IPS DF 19.7 (cell line): ENCODE data around the gene KCNA3.
"Not testable (repeated sequence)": the region's sequence is repeated elsewhere in the genome, so short reads cannot be mapped to it uniquely, and the experiment has no call there.

Experiments used
- DNase-seq: peaks from one replicate; pipeline ENCODE4 v3.0.0-alpha.2; 2013; ENCODE audit warnings: low read depth, low spot score

The KCNA3 gene

DNA sequence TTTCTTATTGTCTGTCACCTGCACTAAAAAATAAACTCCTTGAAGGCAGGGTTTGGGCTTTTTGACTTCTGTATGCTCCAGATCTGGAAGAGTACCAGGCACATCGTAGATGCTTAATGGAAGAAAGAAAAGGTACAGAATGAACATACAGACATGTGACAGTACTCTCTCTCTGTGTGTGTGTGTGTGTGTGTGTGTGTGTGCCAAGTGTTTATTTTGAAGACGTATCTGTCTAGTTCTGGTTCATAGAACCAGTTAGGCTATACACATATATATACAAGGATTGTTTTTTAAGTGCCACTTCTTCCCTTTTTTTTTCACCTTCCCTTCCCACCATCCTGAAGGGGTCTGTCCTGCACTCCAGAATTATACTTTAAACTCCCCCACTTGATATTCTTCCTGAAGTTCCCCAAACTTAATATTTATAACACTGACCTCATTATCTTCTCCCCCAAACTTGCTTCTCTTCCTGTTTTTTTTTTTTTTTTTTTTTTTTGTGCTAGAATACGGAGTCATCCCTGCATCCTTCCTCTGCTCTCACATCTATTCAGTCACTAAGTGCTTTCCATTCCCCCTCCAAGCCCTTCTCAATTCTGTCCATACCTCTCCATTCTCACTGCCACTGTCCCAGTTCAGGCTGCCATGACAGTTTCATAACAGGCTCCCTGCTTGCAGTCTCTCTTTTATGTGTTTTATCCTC lies 5.4 kb upstream of the KCNA3 start:
- DNase-seq = no peak

GRCh38 chr1:110677526-110677925 lies 2.8 kb upstream of the KCNA3 start:
- DNase-seq = no peak

DNA sequence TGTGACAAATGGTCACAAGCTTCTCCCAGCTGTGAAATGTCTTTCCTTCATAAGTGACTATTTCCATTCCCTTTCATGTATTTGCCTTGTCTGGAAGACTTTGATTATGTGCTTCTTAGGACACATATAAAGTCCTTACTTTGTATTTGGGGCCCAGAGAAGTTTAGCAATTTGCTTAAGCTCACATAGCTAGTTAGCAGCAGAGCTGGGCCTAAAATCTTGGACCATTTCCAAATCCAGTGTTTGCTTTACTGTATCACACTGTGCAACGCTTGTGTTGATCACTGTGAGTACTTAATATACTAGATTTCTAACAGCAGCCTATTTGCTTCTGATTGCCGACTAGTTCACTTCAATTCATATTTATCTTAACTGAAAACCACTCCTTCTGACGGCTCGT lies 2.2 kb upstream of the KCNA3 start:
- no peak for DNase-seq

GRCh38 chr1:110675060-110675791 lies 486 bp upstream of the KCNA3 start:
- DNase-seq = no peak

DNA sequence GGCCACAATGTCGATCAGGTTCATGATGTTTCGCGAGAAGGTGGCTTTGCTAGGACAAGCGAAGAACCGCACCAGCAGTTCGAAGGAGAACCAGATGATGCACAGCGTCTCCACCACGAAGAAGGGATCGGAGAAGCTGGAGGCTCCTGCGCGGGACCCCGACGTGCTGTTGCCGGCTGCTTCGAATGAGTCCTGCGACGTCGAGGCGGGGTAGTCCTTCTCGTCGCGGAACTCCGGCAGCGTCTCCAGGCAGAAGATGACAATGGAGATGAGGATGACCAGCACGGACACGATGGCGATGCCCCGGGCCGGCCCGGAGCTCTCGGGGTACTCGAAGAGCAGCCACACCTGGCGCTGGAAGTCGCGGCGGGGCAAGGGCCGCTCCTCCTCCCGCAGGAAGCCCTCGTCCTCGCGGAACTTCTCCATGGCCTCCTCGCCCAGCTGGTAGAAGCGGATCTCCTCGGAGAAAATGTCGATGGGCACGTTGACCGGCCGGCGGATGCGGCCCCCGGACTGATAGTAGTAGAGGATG lies 869 bp downstream of the KCNA3 start:
- no peak for DNase-seq

DNA sequence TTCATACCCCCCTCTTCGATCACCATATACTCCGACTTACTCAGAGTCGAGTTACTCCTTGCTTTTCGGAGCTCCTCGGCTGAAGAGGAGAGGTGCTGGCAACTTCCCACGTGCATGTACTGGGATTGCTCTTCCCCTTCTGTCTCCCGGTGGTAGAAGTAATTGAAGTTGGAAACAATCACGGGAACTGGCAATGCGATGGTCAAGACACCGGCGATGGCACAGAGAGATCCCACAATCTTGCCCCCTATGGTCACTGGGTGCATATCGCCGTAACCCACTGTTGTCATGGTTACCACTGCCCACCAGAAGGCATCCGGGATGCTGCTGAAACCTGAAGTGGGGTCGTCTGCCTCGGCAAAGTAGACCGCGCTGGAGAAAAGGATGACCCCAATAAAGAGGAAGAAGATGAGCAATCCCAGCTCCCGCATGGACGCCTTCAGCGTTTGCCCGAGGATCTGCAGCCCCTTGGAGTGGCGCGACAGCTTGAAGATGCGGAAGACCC lies 1.5 kb downstream of the KCNA3 start:
- no peak for DNase-seq

DNA sequence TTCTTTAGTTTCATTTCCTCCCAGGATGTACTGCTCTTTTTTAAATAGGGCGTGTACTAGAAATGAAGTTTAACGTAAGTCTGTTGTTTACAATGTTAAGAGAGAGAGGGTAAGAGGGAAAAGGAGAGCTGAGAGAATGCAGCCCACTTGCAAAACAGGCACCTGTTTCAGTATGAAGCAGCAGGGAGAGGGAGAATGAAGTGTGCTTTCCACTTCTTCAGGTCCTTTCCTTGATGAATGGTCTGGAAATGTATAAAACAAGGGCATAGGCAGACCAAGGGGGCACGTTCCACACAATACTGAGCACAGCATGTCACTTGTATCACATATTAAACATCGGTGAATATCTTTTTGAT lies 2.0 kb downstream of the KCNA3 start:
- no peak for DNase-seq

GRCh38 chr1:110672001-110672752 lies 2.6 kb downstream of the KCNA3 start:
- DNase-seq = no peak

DNA sequence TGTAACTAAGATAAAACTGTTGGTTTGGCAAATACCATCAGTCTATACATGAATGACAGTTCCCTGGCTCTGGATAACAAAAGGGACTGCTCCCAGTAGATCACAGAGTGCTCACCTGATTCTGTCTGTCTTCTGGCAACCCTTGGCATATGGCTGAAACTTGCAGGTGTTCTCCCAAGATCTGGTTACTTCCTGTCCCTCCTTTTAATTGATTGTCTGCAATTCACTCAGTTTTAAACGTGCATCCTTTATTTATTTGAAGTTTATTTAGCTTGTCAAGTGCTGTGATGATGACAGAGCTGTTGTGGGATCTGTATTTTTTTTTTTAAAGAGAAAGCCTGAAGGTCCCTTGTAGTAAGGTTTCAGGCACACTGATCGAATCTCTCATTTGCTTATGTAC lies 3.4 kb downstream of the KCNA3 start:
- no peak for DNase-seq

DNA sequence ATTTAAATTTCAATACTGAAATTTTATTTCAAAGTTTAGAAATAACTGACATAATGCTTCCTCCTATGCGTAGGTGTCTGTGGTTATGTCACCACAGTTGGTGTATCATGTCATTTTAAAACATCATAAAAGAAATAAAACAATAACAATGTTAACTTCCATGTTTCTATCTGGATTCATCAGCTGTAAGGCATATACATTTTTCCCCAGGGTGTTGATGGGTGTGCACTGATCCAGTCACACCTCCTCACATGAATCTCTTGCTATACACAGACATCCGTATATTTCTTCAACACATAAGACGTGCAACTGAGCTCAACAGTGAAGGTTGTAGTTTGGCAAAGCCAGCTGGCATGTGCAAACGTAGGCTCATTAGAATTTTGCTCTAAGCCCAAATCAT lies 6.2 kb downstream of the KCNA3 start:
- DNase-seq = no peak

DNA sequence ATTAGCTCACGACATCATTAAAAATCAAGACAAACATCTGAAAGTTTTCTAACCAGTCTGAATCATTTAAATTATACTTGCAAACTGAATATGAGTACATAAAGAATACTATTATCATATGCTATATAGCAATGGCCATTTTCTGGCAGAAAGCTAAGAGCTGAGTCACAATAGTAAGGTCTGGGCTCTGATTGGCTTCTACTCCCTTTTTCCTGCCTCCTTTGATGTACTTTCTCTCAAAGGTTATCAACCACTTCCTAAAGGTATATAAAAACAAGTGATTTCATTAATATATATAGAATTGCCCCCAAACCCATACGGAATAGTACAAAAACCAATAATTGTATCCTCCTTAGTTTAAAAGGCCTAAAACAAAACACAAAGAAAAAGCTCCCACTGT lies 7.0 kb downstream of the KCNA3 start:
- no peak for DNase-seq

DNA sequence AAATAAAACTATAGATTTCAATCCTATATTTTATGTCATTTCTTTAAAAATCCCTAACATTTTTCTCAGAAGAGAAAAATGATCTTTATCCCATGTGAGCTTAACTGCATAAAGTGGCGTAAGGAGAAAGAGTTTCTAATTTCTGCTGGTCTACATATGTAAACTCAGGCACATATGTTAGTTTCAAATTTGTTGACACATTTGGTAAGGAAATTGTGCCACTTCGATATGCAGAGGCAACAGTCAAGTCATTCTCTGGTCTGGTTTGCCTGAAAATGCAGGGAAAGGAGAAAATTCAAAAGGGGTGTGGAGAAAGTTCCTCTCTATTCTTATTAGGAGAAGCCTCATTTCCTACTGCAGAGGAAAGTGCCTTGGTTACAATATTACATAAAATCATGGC lies 11.5 kb downstream of the KCNA3 start:
- no peak for DNase-seq

DNA sequence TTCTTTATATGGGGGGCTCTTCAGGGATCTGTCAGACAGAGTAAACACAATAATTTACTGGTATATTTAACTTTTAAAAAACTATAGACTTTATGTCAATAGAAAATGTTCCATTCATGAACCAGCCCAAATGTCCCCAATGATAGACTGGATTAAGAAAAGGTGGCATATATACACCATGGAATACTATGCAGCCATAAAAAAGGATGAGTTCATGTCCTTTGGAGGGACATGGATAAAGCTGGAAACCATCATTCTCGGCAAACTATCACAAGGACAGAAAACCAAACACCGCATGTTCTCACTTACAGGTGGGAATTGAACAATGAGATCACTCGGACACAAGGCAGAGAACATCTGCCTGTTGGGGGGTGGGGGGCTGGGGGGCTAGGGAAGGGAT lies 15.2 kb downstream of the KCNA3 start:
- DNase-seq = not testable (repeated sequence)

GRCh38 chr1:110657351-110657750 lies 17.4 kb downstream of the KCNA3 start:
- no peak for DNase-seq

DNA sequence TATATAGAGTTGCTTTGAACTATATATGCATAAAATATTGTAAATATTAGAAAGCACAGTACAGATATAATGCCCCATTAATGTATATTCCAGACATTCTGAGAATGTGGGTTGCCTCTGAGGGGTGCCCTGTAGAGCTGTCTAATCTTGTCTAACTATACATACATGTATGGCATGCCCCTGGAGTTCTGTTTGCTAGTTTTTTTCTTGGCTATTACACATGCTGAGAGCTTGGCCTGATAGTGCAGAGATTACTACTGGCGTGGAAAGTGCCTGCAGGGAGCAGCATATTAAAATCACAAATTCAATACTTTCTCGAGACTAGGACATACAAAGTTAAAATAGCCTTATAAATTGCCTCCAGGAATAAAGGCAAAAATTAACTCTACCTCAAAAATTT lies 24.1 kb downstream of the KCNA3 start:
- no peak for DNase-seq

- no peak for DNase-seq
Measured at GRCh38 chr1:110648417-110648816, 26.3 kb downstream of the KCNA3 start.

DNA sequence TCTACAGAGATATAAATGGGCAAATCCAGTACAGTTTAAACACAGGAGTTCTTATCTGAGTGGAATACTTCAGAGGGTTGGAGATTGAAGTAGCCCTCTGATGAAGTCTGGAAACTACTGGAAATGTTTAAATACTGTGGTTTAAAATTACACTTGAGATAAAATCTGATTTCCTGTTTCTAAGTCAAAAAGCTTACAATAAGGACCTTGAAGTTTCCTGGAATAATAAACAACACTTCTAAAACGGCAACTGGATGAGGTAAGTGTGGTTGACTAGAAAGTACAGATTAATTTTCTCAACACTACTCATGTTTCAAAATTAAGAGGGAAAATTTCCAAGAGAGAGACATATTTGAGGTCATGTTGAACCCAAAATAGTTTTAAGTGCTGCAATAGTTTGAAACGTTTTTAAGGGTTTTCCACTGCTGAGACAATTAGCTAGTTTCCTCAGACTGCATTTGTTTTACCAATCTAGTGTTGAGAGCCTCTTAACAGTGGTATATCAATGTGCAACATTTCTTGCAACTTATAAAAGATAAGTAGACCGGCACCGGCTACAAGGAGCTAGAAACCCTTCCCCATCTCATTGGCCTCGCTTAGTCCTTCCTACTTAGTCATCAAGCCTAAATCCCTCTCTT lies 27.4 kb downstream of the KCNA3 start:
- no peak for DNase-seq

DNA sequence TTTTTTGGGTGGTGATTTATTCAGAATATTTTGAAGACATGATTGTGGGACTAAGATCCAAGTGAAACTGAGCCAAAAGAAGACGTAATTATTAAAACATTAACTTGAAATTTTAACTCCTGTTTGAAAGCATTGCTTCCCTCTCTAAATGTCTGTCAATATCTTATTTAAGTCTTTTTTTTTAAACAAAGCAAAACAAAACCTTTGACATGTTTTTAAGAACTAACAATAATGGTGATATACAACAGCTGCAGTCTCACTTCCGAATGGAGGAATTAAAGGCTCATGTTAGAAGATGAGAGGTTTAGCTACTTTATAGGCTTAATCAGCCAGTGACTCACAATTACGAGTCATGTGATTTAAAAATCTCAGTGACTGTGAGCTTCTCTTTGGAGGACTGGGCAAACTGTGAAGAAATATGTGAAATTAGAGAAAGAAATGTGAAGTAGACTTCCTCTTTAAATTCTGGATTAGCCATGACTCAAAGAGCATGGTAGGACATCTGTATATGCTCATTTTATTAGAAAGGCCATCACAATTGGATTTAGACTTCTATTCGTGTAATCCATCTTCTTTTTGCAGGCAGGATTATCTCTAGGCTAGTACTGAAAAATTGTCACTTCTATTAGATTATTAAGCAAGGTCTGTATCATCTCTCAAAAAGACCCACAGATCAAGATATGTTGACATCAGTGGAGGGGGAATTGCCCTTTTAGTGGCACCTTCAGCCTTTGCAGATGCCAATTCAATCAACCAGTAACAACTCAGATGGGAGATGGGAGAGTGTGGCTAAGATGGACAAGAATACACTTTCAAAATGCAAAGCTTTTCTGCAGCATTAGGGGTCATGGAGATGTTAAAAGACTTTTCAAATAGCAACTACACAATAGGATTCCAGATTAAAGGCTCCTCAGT lies 28.7 kb downstream of the KCNA3 start:
- no peak for DNase-seq

- no peak for DNase-seq
Measured at GRCh38 chr1:110645211-110645610, 29.5 kb downstream of the KCNA3 start.

DNA sequence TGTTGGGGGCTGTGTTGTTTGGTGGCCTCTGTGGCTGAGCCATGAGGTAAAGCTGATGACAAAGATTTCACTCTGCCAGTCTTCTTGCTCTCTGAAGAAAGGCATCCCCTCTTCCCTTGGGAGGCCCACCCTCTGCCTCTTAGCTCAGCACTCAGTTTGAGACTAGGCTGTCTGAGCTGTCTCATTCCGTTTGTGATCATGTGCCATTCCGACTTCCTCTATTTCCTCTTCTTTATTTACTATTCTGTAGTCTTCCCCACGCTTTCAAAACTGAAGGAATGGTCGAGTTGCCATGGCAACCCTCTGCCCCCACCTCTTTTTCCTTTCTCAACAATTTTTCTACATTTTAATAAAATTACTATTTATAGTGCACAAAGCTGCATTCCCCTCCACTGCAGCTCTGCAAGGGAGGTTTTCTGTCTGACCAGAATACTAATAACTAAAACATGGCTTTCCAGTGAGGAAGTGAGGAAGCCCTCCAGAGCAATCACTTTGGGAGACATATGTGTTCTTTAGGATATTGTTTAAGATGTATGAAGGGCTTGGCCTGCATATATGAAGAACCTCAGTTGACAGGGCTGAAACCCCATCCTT lies 30.8 kb downstream of the KCNA3 start:
- DNase-seq = no peak
